Upper lobe of left lung (tissue), 4 donors: ENCODE data around the gene PLXND1.

Experiments
- EP300 ChIP-seq, 4 donors: sonication (generic); formaldehyde crosslinking; IDR thresholded peaks; one replicate each; pipeline ENCODE4 v1.5.1; 2017; ENCODE audit warnings: antibody characterized with exemption in 4 of 4, control low read depth in 2 of 4
- POLR2A ChIP-seq, 4 donors: fragments of 450-650 bp; IDR thresholded peaks; one replicate each; pipeline ENCODE4 v1.5.1; 2016 to 2017; ENCODE audit warnings: antibody characterized with exemption in 4 of 4, mild to moderate bottlenecking in 2 of 4
- POLR2AphosphoS5 ChIP-seq, 2 donors: sonication (generic); formaldehyde crosslinking; IDR thresholded peaks; one replicate each; pipeline ENCODE4 v1.5.1; 2017; ENCODE audit warnings: antibody characterized with exemption in 2 of 2
- TF ChIP-seq, protein P1 (sequence below), 6 experiments: fragments of 450-650 bp in 4 of 6; fragments of 200-600 bp in 2 of 6; sonication (generic) in 2 of 6; IDR thresholded peaks; one replicate each; pipeline ENCODE4 v1.5.1; 2016 to 2019; ENCODE audit warnings: antibody characterized with exemption in 6 of 6

DNA sequence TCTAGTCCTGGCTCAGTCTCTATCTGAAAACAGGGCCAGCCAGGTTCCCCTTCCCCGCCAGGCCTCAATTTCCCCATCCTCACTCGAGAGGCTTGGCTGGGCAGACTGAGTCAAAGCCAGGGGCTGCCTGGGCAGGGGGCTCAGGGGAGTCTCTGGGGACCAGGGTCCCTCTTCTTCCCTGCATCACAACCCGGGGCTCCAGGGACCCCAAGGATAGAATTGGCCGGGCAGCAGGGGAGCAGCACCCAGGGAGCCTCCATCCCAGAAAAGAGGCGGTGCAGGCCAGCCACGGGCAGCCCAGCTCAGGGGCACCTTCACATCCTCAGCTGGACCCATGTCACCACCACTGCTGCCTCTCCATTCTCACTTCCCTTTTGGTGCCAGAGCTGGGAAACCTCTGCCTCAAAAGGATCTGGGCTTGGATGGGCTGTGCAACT is 13.3 kb upstream of the PLXND1 start:
- TF ChIP-seq, protein P1, sequence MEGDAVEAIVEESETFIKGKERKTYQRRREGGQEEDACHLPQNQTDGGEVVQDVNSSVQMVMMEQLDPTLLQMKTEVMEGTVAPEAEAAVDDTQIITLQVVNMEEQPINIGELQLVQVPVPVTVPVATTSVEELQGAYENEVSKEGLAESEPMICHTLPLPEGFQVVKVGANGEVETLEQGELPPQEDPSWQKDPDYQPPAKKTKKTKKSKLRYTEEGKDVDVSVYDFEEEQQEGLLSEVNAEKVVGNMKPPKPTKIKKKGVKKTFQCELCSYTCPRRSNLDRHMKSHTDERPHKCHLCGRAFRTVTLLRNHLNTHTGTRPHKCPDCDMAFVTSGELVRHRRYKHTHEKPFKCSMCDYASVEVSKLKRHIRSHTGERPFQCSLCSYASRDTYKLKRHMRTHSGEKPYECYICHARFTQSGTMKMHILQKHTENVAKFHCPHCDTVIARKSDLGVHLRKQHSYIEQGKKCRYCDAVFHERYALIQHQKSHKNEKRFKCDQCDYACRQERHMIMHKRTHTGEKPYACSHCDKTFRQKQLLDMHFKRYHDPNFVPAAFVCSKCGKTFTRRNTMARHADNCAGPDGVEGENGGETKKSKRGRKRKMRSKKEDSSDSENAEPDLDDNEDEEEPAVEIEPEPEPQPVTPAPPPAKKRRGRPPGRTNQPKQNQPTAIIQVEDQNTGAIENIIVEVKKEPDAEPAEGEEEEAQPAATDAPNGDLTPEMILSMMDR (IDR thresholded peaks at IDR 0.05), result no peak
- no peak for TF ChIP-seq POLR2A (IDR thresholded peaks at IDR 0.05)
- no peak for TF ChIP-seq POLR2AphosphoS5 (IDR thresholded peaks at IDR 0.05)
- TF ChIP-seq EP300 (IDR thresholded peaks at IDR 0.05), result no peak
